ENCODE measurements around the gene GPC6.

DNA sequence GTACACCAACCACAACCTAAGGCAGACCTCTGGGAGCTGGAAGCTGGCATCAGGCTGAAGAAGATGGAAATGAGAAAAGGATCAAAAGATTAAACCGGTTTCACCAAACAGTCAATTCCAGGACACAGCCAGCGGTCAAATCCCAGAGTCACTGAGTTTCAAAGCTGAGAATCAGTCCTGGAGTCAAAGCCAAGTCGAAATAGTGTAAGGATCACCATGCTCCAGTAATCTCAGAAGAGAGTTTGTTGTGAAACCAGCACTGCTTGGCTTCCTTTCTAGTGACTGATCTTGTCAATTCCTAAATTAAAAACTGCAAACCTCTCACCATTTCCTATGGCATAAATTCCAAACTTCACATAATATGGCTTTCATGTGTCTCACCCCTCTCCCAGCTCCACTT is 198.8 kb downstream of the GPC6 start:
- TF ChIP-seq, protein P1, sequence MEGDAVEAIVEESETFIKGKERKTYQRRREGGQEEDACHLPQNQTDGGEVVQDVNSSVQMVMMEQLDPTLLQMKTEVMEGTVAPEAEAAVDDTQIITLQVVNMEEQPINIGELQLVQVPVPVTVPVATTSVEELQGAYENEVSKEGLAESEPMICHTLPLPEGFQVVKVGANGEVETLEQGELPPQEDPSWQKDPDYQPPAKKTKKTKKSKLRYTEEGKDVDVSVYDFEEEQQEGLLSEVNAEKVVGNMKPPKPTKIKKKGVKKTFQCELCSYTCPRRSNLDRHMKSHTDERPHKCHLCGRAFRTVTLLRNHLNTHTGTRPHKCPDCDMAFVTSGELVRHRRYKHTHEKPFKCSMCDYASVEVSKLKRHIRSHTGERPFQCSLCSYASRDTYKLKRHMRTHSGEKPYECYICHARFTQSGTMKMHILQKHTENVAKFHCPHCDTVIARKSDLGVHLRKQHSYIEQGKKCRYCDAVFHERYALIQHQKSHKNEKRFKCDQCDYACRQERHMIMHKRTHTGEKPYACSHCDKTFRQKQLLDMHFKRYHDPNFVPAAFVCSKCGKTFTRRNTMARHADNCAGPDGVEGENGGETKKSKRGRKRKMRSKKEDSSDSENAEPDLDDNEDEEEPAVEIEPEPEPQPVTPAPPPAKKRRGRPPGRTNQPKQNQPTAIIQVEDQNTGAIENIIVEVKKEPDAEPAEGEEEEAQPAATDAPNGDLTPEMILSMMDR (IDR thresholded peaks at IDR 0.05; ENCODE audit: low read depth, low read length), result no peak
- no peak for TF ChIP-seq EZH2phosphoT487 (IDR thresholded peaks at IDR 0.05; ENCODE audit: low read depth)
